ENCODE measurements around the gene AGPAT3. TPM values are rescaled to one million over a fixed set of nuclear protein-coding genes. Genes with fewer than 3 reads are reported as not detected.

The AGPAT3 gene
- total RNA-seq, 2 experiments from 2014 or later = 101 to 102 TPM

GRCh38 chr21:43976661-43977060 lies 111.6 kb downstream of the AGPAT3 start:
- Mint-ChIP-seq H3K36me3 (ENCODE audit: low read depth) (peaks cover 29% of the 10 kb centered on the region), H3K9me3 (no peaks in the 10 kb centered on the region), H3K4me1 (peaks cover 16% of the 10 kb centered on the region), H3K27ac (no peak overlapping the region), H3K4me3 (no peak overlapping the region), H3K27me3 (no peaks in the 10 kb centered on the region)
- ChIA-PET POLR2A (interaction anchor here (1.2 kb wide), 1 partner anchor 158 kb away, joined by 3 read pairs; no protein-coding TSS in a partner anchor), CTCF (interaction anchor here (0.5 to 2.4 kb wide), 4 partner anchors 8 to 166 kb away, joined by 3 to 13 read pairs (median 3); no protein-coding TSS in a partner anchor)
- DNase-seq = no peak

- Mint-ChIP-seq H3K27ac (no peak overlapping the region), H3K36me3 (ENCODE audit: low read depth) (peaks cover 28% of the 10 kb centered on the region), H3K27me3 (no peaks in the 10 kb centered on the region), H3K9me3 (no peaks in the 10 kb centered on the region), H3K4me1 (peaks cover 17% of the 10 kb centered on the region), H3K4me3 (no peak overlapping the region)
- POLR2A ChIA-PET = no interaction called here
- no peak for DNase-seq
- CTCF ChIA-PET = interaction anchor here (0.7 kb wide), 1 partner anchor 188 kb away, joined by 3 read pairs; no protein-coding TSS in a partner anchor
These were observed 113.0 kb downstream of the AGPAT3 start for GRCh38 chr21:43978060-43978459.

- no peak for DNase-seq
- CTCF ChIA-PET = interaction anchor here (0.7 to 1.3 kb wide), 4 partner anchors 16 to 318 kb away, joined by 3 to 5 read pairs (median 4); no protein-coding TSS in a partner anchor
- Mint-ChIP-seq H3K36me3 (ENCODE audit: low read depth) (peaks cover 18% of the 10 kb centered on the region), H3K9me3 (no peaks in the 10 kb centered on the region), H3K27me3 (no peaks in the 10 kb centered on the region), H3K27ac (no peak overlapping the region), H3K4me1 (peaks cover 13% of the 10 kb centered on the region), H3K4me3 (no peak overlapping the region)
- POLR2A ChIA-PET = no interaction called here
These were observed 114.6 kb downstream of the AGPAT3 start for GRCh38 chr21:43979654-43980053.

GRCh38 chr21:43981151-43981870 lies 116.3 kb downstream of the AGPAT3 start:
- CTCF ChIA-PET = no interaction called here
- no peak overlapping the region for H3K4me3 Mint-ChIP-seq
- no peak overlapping the region for H3K27ac Mint-ChIP-seq

GRCh38 chr21:43981871-43982210 lies 116.8 kb downstream of the AGPAT3 start:
- no peaks in the 10 kb centered on the region for H3K9me3 Mint-ChIP-seq
- peaks cover 10% of the 10 kb centered on the region for H3K4me1 Mint-ChIP-seq
- H3K27ac Mint-ChIP-seq = no peak overlapping the region
- no peak overlapping the region for H3K4me3 Mint-ChIP-seq
- POLR2A ChIA-PET = no interaction called here
- CTCF ChIA-PET = no interaction called here
- no peak for DNase-seq
- no peaks in the 10 kb centered on the region for H3K27me3 Mint-ChIP-seq
- H3K36me3 Mint-ChIP-seq (ENCODE audit: low read depth) = peaks cover 13% of the 10 kb centered on the region

More at GRCh38 chr21:43981151-43981870, 116.3 kb downstream of the AGPAT3 start:
- H3K27me3 Mint-ChIP-seq = no peaks in the 10 kb centered on the region
- no peaks in the 10 kb centered on the region for H3K9me3 Mint-ChIP-seq
- H3K36me3 Mint-ChIP-seq (ENCODE audit: low read depth) = peaks cover 13% of the 10 kb centered on the region
- POLR2A ChIA-PET = no interaction called here
- DNase-seq = no peak
- H3K4me1 Mint-ChIP-seq = peaks cover 10% of the 10 kb centered on the region

GRCh38 chr21:43982489-43983078 lies 117.6 kb downstream of the AGPAT3 start:
- Mint-ChIP-seq H3K9me3 (no peaks in the 10 kb centered on the region), H3K4me1 (peaks cover 8% of the 10 kb centered on the region), H3K27ac (no peak overlapping the region), H3K27me3 (no peaks in the 10 kb centered on the region), H3K4me3 (no peak overlapping the region), H3K36me3 (ENCODE audit: low read depth) (peaks cover 9% of the 10 kb centered on the region)
- DNase-seq = no peak
- CTCF ChIA-PET = no interaction called here
- POLR2A ChIA-PET = no interaction called here

- ChIA-PET CTCF (no interaction called here), POLR2A (no interaction called here)
- H3K4me1 Mint-ChIP-seq = peaks cover 8% of the 10 kb centered on the region
- no peaks in the 10 kb centered on the region for H3K27me3 Mint-ChIP-seq
- no peaks in the 10 kb centered on the region for H3K9me3 Mint-ChIP-seq
- H3K36me3 Mint-ChIP-seq (ENCODE audit: low read depth) = peaks cover 9% of the 10 kb centered on the region
- no peak overlapping the region for H3K27ac Mint-ChIP-seq
- no peak for DNase-seq
- H3K4me3 Mint-ChIP-seq = no peak overlapping the region
These were observed 118.4 kb downstream of the AGPAT3 start for GRCh38 chr21:43983390-43983789.

GRCh38 chr21:43983860-43984420 lies 118.9 kb downstream of the AGPAT3 start:
- no peaks in the 10 kb centered on the region for H3K27me3 Mint-ChIP-seq
- DNase-seq = no peak
- ChIA-PET CTCF (interaction anchor here (2.5 kb wide), 1 partner anchor 8 kb away, joined by 13 read pairs; no protein-coding TSS in a partner anchor), POLR2A (interaction anchor here (0.6 kb wide), 1 partner anchor 16 kb away, joined by 3 read pairs; no protein-coding TSS in a partner anchor)
- peaks cover 8% of the 10 kb centered on the region for H3K4me1 Mint-ChIP-seq
- no peak overlapping the region for H3K27ac Mint-ChIP-seq
- H3K4me3 Mint-ChIP-seq = no peak overlapping the region
- H3K36me3 Mint-ChIP-seq (ENCODE audit: low read depth) = peaks cover 9% of the 10 kb centered on the region
- H3K9me3 Mint-ChIP-seq = no peaks in the 10 kb centered on the region

- Mint-ChIP-seq H3K4me1 (peaks cover 8% of the 10 kb centered on the region), H3K27me3 (no peaks in the 10 kb centered on the region), H3K36me3 (ENCODE audit: low read depth) (peaks cover 9% of the 10 kb centered on the region), H3K4me3 (no peak overlapping the region), H3K27ac (no peak overlapping the region), H3K9me3 (no peaks in the 10 kb centered on the region)
- DNase-seq = no peak
- ChIA-PET POLR2A (no interaction called here), CTCF (interaction anchor here (0.6 to 2.5 kb wide), 2 partner anchors 9 to 1726 kb away, joined by 3 to 13 read pairs; no protein-coding TSS in a partner anchor)
These were observed 120.1 kb downstream of the AGPAT3 start for GRCh38 chr21:43984905-43985689.

GRCh38 chr21:43985690-43986251 lies 120.7 kb downstream of the AGPAT3 start:
- CTCF ChIA-PET = interaction anchor here (2.5 kb wide), 1 partner anchor 10 kb away, joined by 13 read pairs; no protein-coding TSS in a partner anchor
- Mint-ChIP-seq H3K4me3 (no peak overlapping the region), H3K4me1 (peaks cover 8% of the 10 kb centered on the region), H3K9me3 (no peaks in the 10 kb centered on the region), H3K27ac (no peak overlapping the region), H3K27me3 (no peaks in the 10 kb centered on the region), H3K36me3 (ENCODE audit: low read depth) (peaks cover 7% of the 10 kb centered on the region)
- DNase-seq = no peak
- POLR2A ChIA-PET = no interaction called here

- Mint-ChIP-seq H3K9me3 (no peaks in the 10 kb centered on the region), H3K4me3 (no peak overlapping the region), H3K4me1 (peaks cover 8% of the 10 kb centered on the region), H3K27me3 (no peaks in the 10 kb centered on the region), H3K36me3 (ENCODE audit: low read depth) (peaks cover 4% of the 10 kb centered on the region), H3K27ac (no peak overlapping the region)
- CTCF ChIA-PET = interaction anchor here (2.5 kb wide), 1 partner anchor 11 kb away, joined by 13 read pairs; no protein-coding TSS in a partner anchor
- POLR2A ChIA-PET = no interaction called here
- DNase-seq = no peak
These were observed 121.8 kb downstream of the AGPAT3 start for GRCh38 chr21:43986544-43987451.

- ChIA-PET POLR2A (no interaction called here), CTCF (interaction anchor here (1.4 kb wide), 1 partner anchor 10 kb away, joined by 3 read pairs; no protein-coding TSS in a partner anchor)
- Mint-ChIP-seq H3K4me3 (no peak overlapping the region), H3K27ac (no peak overlapping the region), H3K9me3 (no peaks in the 10 kb centered on the region), H3K4me1 (peaks cover 8% of the 10 kb centered on the region), H3K36me3 (ENCODE audit: low read depth) (no peaks in the 10 kb centered on the region), H3K27me3 (no peaks in the 10 kb centered on the region)
- no peak for DNase-seq
These were observed 122.5 kb downstream of the AGPAT3 start for GRCh38 chr21:43987509-43987908.
